GM18951 (cell line): ENCODE data around the gene LRP1B.

Experiments
- POLR2A ChIP-seq: IDR thresholded peaks from 4 replicates; pipeline ENCODE4 v1.6.1; 2011; ENCODE audit warnings: mild to moderate bottlenecking; ENCODE audit not compliant: insufficient read length, insufficient read depth; ENCODE audit errors: extremely low read depth
- in situ Hi-C: fragments of 300-500 bp; cut with MboI; formaldehyde crosslinking; loops from one replicate; pipeline ENCODE4 v1.12.0; 2022; ENCODE audit warnings: low sequenced_read_pairs, mixed read lengths, inconsistent platforms; ENCODE audit not compliant: unreplicated experiment

Gene LRP1B

GRCh38 chr2:141313972-141314371 is 816.8 kb downstream of the LRP1B start:
- TF ChIP-seq POLR2A: no peak

DNA sequence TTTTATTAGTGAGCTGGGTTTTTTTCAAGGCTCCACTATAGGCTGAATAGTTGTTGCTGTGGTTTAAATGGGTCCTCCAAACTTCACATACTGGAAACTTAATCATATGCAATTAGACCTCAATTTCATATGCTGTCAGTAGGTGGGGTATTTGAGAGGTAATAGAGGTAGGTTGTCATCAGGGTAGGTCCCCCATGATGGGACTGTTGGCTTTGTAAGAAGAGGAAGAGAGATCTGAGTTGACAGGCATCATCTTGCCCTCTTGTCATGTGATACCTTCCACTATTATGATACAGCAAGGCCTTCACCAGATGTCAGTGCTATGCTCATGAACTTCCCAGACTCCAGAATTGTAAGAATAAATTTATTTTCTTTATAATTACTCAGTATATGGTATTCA is 819.4 kb downstream of the LRP1B start:
- in situ Hi-C loops: no loop called here
- TF ChIP-seq POLR2A: no peak

More at GRCh38 chr2:141313972-141314371, 816.8 kb downstream of the LRP1B start:
- in situ Hi-C loops: no loop called here

DNA sequence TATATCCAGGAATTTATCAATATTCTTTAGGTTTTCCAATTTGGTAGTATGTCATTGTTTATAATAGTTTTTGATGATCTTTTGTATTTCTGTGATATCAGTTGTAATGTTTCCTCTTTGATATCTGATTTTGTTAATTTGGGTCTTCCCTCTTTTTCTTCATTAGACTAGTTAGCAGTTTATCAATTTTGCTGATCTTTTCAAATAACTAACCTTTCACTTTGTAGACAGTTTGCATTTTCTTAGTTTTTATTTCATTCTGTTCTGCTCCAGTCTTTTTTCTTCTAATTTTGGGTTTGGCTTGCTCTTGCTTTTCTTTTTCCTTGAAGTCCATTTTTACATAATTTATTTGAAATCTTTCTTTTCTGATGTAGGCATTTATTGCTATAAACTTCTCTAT is 824.4 kb downstream of the LRP1B start:
- in situ Hi-C loops: no loop called here

DNA sequence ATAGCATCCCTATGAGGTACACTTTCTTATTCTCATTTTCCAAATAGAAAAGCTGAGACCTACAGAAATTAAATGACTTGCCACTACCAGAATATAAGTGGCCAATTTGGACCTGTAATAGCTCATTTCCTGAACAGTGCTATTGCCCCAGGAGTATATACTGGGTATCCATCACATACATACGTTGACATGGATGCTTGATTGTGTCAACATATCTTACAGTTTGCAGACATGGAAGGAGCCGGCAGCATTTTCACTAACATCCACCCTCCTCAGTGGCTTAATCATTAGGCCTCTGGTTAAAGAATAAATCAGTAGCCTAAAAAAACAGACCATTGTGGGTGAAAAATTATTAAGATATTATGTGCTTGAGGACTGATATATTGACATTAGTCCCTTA is 829.3 kb downstream of the LRP1B start:
- in situ Hi-C loops: no loop called here
- TF ChIP-seq POLR2A: no peak

More for the DNA sequence above, 824.4 kb downstream of the LRP1B start:
- TF ChIP-seq POLR2A: no peak

DNA sequence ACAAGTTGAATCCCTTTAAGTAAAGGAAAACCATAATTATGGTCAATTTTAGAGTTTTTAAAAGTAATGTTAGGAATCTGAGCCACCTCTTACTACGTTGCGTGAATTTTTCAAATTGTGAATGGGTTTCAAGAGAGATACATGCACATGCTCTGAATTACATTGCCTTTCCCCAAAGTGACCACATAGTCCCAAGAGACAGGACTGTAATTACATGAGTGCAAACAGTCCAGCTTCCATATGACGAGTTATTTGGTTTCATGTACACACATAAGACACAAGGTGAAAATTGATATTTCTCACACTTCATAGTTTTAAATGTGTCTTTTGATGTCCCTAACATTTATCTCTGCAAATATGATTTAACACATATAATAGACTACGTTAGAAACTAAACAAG is 850.8 kb downstream of the LRP1B start:
- in situ Hi-C loops: no loop called here
- no peak for TF ChIP-seq POLR2A

GRCh38 chr2:141271346-141271745 is 859.5 kb downstream of the LRP1B start:
- no peak for TF ChIP-seq POLR2A
- in situ Hi-C loops: no loop called here

DNA sequence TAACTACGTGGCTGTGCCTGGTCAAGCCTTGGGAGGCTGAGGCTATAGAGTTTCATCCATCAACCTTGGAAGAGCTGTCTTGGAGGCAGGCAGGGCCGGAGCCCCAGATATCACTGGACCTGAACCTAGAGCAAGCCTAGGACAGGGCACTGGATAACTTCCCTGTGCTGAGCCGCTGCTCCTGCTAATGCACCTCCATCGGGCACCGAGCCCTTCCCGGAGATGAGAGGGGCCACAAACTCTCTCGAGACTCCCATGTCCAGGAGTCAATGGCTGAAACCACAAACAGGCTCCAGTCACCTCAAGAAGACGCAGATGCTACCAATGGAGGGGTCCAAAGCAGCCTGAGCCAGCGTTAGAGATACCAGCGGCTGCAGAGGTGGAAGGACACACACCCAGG is 866.0 kb downstream of the LRP1B start:
- no peak for TF ChIP-seq POLR2A
- in situ Hi-C loops: no loop called here

DNA sequence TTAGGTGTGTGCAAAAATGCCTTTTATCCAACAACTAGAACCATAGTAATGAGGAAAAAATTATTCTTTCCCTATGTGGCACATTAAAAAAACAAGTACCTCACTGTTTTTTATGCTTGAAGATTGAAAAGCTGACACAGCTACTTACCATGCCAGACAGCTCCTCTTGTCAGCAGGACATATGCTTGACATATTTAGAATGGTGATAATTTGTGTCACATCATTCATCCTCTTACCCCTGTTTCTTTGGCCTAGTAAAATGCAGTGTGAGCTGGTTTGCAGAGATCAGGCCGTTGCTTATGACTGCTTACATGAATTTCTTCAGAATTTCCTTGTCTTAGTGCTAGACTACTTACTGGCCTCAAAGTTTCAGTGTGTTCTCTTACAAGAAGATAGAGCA is 869.9 kb downstream of the LRP1B start:
- in situ Hi-C loops: no loop called here

DNA sequence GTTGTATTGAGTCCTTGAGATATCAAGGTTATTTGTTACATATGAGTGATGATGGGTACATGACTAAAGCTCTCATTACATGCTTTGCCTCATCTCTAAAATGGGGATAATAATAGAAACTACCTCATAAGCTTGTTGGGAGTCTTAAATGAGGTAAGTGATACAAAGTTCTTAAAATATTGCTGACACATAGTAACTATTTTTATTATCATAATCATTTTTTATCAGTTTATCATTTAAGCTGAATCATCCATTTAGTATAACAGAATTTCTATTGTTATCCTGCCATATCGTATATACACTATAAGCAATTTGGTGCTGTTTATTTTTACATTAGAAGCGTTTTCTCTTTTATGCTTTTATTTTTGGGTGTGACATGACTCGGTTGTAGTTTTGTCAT is 871.1 kb downstream of the LRP1B start:
- in situ Hi-C loops: no loop called here
- TF ChIP-seq POLR2A: no peak

More for the DNA sequence above, 869.9 kb downstream of the LRP1B start:
- TF ChIP-seq POLR2A: no peak

- in situ Hi-C loops: no loop called here
- TF ChIP-seq POLR2A: no peak
Measured at GRCh38 chr2:141242008-141242407, 888.8 kb downstream of the LRP1B start.

- in situ Hi-C loops: no loop called here
- no peak for TF ChIP-seq POLR2A
Measured at GRCh38 chr2:141226560-141226959, 904.3 kb downstream of the LRP1B start.

GRCh38 chr2:141207036-141207385 is 923.8 kb downstream of the LRP1B start:
- TF ChIP-seq POLR2A: no peak
- in situ Hi-C loops: no loop called here

DNA sequence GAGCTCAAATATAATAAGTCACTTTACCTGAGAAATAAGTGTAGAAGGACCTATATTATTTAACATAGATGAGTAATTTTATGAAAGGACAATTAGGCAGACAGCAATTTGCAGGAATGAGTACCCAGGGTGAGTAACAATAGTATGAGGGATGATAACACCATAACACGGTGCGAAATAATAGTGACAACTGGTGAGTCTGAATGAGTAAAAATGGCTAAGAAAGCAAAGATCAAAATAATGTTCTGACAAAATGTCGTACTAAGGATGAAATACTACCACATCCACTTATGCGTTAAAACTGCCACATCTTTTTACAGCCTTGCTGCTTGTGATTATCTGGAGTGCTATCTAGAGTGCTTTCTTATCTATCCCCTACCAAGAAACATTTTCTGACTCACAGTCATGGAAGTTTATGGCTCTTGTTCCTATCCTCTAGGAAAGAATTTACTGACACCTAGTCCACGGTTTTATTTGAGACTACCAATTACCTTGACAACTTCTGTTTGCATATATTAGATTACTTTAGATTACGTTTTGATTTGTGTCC is 929.7 kb downstream of the LRP1B start:
- TF ChIP-seq POLR2A: no peak
- in situ Hi-C loops: no loop called here

- no peak for TF ChIP-seq POLR2A
- in situ Hi-C loops: no loop called here
Measured at GRCh38 chr2:141200191-141200590, 930.6 kb downstream of the LRP1B start.

GRCh38 chr2:141199711-141200110 is 931.1 kb downstream of the LRP1B start:
- in situ Hi-C loops: no loop called here
- no peak for TF ChIP-seq POLR2A
